HG03354 (cell line): ENCODE results near the gene DHRS1.
"Not testable (repeated sequence)": the region's sequence is repeated elsewhere in the genome, so short reads cannot be mapped to it uniquely, and the experiment has no call there.

Experiments used
- ATAC-seq: cut with Tn5 transposase; IDR thresholded peaks from one replicate; pipeline ENCODE4 v1.9.1; 2021; ENCODE audit warnings: mild to moderate bottlenecking; ENCODE audit not compliant: unreplicated experiment, poor library complexity, severe bottlenecking

The DHRS1 gene

GRCh38 chr14:24329073-24329663, 29.6 kb upstream of the DHRS1 start:
- ATAC-seq, result no peak

- not testable (repeated sequence) for ATAC-seq
Measured at GRCh38 chr14:24327914-24328313, 28.3 kb upstream of the DHRS1 start.

GRCh38 chr14:24327303-24327702, 27.7 kb upstream of the DHRS1 start:
- ATAC-seq, result no peak

GRCh38 chr14:24325963-24326362, 26.4 kb upstream of the DHRS1 start:
- ATAC-seq, result no peak

- ATAC-seq, result no peak
Measured at GRCh38 chr14:24325041-24325530, 25.5 kb upstream of the DHRS1 start.

GRCh38 chr14:24324024-24324423, 24.4 kb upstream of the DHRS1 start:
- ATAC-seq, result no peak

- no peak for ATAC-seq
Measured at GRCh38 chr14:24323341-24323740, 23.8 kb upstream of the DHRS1 start.

GRCh38 chr14:24322672-24323071, 23.1 kb upstream of the DHRS1 start:
- ATAC-seq, result no peak

GRCh38 chr14:24321212-24321975, 21.8 kb upstream of the DHRS1 start:
- no peak for ATAC-seq

GRCh38 chr14:24317141-24317928, 17.8 kb upstream of the DHRS1 start:
- ATAC-seq, result no peak

GRCh38 chr14:24316597-24316950, 17.0 kb upstream of the DHRS1 start:
- ATAC-seq, result no peak

GRCh38 chr14:24315807-24316596, 16.4 kb upstream of the DHRS1 start:
- no peak for ATAC-seq

GRCh38 chr14:24315243-24315806, 15.7 kb upstream of the DHRS1 start:
- no peak for ATAC-seq

GRCh38 chr14:24314377-24315193, 15.0 kb upstream of the DHRS1 start:
- ATAC-seq, result no peak

- ATAC-seq, result no peak
Measured at GRCh38 chr14:24313913-24314312, 14.3 kb upstream of the DHRS1 start.

GRCh38 chr14:24312736-24313507, 13.3 kb upstream of the DHRS1 start:
- ATAC-seq, result no peak

- ATAC-seq, result no peak
Measured at GRCh38 chr14:24311837-24312615, 12.4 kb upstream of the DHRS1 start.
